ENCODE data around the gene CRACR2A.

DNA sequence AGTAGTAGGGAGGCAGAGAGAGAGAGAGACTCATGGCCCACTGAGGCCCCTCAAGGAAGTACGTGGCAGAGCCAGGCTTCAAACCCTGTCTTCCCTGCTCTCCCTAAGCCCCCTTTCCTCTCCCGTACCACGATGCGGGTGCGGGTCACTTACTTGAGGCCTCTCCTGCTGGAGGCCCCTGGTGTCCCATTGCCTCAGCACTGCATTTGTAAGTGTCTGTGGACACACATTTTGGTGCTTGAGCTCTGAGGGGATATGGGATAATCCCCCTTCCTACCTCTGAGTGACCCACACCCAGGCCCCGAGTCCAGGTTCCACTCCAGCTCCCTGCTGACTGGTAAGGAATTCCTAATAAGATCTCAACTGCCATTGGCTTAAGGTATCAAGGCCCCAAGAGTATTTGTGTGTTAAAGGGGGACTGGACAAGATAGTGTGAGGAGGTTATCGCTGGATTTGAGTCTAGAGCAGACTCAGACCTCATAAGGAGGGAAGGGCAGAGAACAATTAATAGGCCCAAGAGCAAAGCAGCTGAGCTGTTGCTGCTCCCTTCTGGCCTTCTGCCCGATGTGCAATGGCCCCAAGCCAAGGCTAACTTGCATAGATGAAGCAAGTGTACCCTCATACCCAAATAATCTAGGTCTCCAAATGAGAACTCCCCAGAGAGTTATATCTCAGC is 71.9 kb downstream of the CRACR2A start:
- no peak for TF ChIP-seq ZKSCAN8 (CRISPR knock-in tag; IDR thresholded peaks at IDR 0.05; ENCODE audit: borderline replicate concordance)
- TF ChIP-seq, protein P1, sequence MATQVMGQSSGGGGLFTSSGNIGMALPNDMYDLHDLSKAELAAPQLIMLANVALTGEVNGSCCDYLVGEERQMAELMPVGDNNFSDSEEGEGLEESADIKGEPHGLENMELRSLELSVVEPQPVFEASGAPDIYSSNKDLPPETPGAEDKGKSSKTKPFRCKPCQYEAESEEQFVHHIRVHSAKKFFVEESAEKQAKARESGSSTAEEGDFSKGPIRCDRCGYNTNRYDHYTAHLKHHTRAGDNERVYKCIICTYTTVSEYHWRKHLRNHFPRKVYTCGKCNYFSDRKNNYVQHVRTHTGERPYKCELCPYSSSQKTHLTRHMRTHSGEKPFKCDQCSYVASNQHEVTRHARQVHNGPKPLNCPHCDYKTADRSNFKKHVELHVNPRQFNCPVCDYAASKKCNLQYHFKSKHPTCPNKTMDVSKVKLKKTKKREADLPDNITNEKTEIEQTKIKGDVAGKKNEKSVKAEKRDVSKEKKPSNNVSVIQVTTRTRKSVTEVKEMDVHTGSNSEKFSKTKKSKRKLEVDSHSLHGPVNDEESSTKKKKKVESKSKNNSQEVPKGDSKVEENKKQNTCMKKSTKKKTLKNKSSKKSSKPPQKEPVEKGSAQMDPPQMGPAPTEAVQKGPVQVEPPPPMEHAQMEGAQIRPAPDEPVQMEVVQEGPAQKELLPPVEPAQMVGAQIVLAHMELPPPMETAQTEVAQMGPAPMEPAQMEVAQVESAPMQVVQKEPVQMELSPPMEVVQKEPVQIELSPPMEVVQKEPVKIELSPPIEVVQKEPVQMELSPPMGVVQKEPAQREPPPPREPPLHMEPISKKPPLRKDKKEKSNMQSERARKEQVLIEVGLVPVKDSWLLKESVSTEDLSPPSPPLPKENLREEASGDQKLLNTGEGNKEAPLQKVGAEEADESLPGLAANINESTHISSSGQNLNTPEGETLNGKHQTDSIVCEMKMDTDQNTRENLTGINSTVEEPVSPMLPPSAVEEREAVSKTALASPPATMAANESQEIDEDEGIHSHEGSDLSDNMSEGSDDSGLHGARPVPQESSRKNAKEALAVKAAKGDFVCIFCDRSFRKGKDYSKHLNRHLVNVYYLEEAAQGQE (IDR thresholded peaks at IDR 0.05; ENCODE audit: borderline replicate concordance in 1 of 2, low read depth in 1 of 2, low read length in 2 of 2): no peak
- no peak for TF ChIP-seq ZNF468 (CRISPR knock-in tag; IDR thresholded peaks at IDR 0.05)
- no peak for TF ChIP-seq SRSF9 (IDR thresholded peaks at IDR 0.05; ENCODE audit: borderline replicate concordance, insufficient read depth, low read depth, low read length, poor library complexity, severe bottlenecking)
- TF ChIP-seq POLR2AphosphoS2 (IDR thresholded peaks at IDR 0.05; ENCODE audit: low read depth, low read length): no peak
- TF ChIP-seq POLR2A (IDR thresholded peaks at IDR 0.05; ENCODE audit: insufficient read depth in 1 of 2, low read depth in 2 of 2, low read length in 2 of 2): no peak
- no peak for TF ChIP-seq RCOR2 (CRISPR knock-in tag; IDR thresholded peaks at IDR 0.05)
- no peak for TF ChIP-seq ZSCAN29 (CRISPR knock-in tag; conservative IDR thresholded peaks at IDR 0.05)
- TF ChIP-seq, protein P2, sequence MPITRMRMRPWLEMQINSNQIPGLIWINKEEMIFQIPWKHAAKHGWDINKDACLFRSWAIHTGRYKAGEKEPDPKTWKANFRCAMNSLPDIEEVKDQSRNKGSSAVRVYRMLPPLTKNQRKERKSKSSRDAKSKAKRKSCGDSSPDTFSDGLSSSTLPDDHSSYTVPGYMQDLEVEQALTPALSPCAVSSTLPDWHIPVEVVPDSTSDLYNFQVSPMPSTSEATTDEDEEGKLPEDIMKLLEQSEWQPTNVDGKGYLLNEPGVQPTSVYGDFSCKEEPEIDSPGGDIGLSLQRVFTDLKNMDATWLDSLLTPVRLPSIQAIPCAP (CRISPR knock-in tag; IDR thresholded peaks at IDR 0.05; ENCODE audit: low read depth): no peak
- no peak for TF ChIP-seq ZSCAN12 (CRISPR knock-in tag; IDR thresholded peaks at IDR 0.05)
- TF ChIP-seq TGIF2 (CRISPR knock-in tag; IDR thresholded peaks at IDR 0.05): no peak
- no peak for TF ChIP-seq ZNF674 (CRISPR knock-in tag; IDR thresholded peaks at IDR 0.05; ENCODE audit: low read depth)
- no peak for TF ChIP-seq CREB1 (IDR thresholded peaks at IDR 0.05)
- TF ChIP-seq CREB1 (CRISPR knock-in tag; IDR thresholded peaks at IDR 0.05): no peak

Data from HepG2 (cell line).